CD4-positive, alpha-beta T cell treated with Interleukin-6 at 100 ng/mL for 8 hours (primary cell): ENCODE results near the gene NCAPH2.

ENCODE experiments used
- DNase-seq: peaks from one replicate; pipeline ENCODE4 v3.0.0-alpha.2; 2020; ENCODE audit warnings: mixed read lengths, low spot score

Gene NCAPH2

DNA sequence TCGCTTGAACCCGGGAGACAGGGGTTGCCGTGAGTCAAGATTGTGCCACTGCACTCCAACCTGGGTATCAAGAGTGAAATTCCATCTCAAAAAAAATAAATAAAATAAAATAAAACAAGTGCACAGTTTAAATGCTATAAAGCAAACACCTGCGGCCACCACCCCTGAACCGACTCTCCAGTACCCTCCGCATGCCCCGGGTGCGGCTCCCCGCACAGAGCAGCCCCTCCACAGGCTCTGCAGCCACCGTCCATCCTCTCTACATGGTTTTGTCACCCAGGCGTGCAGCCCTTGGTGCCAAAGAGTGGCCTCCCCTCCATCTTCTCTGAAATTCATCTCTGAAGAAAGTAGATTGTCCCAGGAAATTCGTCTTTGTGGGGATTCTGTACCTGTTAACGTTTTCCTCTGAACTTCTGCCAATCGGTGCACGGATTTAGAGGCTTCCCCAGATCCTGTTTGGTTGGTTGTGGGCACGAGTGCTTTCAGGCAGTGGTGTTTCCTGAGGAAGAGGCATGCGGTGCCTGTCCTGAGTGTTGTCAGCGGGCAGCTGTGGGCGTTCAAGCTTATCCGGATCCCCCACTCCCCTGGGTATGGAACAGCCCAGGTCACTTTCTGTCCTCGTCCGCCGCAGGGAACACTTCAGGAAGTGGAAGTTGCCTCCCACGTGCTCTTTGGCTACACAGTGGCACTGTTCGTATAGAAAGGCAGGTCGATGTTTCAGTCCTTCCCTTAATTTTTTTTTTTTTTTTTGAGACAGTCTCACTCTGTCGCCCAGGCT lies 17.3 kb upstream of the NCAPH2 start:
- DNase-seq = no peak

DNA sequence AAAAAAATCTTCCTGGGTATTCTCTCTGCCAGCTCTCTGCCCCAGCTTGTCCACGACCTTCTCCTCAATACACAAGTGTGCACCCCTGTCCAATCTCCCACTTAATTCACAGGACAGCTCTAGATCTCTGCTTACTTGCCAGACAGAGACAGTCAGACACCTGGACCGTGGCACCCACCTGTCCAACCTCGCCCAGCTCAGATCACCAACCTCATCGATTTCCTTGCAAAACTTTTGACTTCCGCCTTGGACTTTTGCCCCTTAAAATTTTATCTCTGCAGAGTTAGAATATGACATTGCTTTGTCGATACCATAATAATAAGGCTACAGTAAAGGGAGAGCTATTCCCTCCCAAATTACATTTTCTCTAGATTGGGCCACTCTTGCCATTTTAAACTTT lies 10.9 kb upstream of the NCAPH2 start:
- no peak for DNase-seq

DNA sequence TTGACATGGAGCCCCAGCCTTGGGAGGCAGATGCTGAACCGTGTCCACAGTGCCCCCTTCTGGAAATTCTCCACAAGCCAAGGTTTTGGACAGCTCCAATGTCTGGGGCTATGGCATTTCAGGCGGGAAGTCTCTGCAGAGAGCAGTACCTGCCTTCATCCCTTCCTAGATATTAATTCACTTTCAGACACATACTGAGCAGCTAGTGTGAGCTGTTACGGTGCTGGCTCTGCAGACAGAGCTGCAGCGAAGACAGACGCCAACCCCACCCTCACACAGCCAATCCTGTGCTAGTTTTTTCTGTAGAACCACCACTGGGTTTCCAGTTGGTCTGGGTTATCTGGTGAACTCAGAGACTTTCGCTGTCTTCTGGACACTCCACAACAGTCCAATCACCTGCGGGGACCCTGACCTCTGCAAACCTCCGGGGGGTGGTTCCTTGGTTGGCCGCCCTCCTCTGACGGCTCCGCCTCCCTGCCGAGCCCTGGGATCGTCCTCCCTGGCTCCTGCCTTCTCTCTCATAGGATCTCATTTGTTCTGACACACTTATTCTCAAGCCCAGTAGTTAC lies 9.6 kb upstream of the NCAPH2 start:
- peak; percentile 76 for DNase-seq

DNA sequence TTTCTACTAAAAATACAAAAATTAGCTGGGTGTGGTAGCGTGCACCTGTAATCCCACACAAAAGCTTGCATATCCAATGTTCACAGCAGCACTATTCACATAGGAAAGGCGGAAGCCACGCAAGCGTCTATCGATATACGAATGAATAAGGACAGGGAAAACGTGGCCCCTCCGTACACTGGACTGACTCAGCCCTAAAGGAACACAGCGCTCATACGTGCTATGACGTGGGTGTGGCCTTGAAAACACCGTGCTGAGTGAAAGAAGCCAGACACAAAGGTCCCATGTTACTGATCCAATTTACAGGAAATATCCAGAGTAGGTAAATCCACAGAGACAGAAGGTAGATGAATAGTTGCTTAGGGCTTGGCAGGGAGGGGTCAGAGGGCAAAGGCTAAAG lies 7.6 kb upstream of the NCAPH2 start:
- DNase-seq = no peak

DNA sequence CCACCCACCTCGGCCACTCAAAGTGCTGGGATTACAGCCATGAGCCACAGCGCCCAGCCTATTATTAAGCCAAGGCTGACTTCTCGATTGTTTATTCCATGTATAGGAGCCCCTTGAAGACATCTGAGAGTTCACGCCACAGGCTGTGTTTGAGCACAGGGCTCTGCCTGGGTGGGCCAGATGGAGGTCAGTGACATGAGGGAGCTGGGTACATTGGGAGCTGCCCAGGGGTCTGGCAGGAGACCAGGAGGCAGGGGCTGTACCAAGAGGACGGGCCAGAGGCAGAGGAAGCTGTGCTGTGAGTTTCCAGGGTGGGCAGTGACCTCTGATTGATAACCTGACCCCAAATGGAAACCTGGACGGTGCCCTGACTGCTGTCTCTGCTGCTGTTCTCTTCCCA lies 5.9 kb upstream of the NCAPH2 start:
- no peak for DNase-seq

DNA sequence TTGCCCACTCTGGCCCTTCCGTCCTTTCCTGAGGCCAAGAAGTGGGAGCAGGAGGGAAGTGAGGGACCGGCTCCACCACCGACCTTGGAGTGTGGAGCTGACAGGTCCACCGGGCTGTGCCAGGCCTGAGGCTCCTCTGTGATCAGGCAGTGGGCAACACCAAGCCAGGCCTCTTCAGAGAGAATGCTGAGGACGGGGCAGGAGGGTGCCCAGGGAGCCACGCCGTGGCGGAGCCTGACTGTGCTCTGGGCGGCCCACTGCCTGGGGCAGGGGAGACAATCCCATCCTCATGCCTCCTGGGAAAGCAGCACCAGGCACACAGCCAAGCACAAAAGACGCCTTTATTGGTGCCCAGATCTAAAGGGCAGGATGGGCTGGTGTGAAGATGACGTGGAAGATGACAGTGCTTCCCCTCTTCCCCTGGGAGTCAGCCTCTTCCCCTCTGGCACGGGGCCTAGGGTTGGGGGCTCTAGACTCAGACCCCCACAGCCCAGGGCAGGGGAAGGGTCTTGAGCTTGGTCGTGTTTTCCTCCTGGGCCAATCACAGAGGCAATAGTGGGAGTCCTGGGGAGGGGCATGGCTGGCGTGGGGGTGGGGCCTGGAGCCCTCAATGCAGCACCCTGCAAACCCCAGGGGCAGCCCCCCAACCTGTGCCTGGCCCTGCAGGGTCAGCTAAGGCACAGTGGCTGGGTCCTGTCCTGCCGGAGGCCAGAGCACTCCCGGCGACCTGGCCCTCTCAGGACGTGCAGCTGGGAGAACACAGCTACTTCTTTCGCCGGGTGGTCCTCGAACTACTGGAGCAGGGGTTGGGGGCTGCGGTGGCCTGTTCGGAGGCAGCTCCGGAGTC lies 5.2 kb upstream of the NCAPH2 start:
- DNase-seq = no peak

DNA sequence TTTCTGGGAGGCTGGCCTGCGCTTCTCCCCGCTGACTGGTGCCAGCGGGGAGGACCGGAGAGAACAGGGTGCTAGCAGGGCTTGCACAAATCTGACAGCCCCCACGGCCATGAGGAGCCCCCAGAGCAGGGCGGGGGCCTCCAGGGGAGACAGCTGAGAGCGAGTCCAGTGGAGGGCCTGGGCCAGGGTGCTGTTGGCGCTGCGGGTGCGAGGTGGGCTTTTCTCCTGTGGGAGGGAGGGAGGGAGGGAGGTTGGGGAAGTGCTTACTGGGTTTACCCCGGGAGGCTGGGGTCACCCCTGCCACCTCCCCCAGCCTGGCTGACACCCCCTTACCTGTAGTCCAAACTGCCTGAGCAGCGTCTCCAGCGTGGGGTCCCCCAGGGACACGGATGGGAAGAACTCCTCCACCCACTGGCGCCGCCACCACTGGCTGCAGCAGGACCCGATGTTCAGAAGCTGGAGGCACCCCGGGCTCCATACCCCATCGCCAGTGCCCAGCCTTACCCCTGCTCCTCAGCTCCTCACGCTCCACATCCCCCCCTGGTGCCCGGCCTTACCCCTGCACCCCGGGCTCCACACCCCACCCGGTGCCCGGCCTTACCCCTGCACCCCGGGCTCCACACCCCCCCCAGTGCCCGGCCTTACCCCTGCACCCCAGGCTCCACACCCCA lies 4.4 kb upstream of the NCAPH2 start:
- no peak for DNase-seq

DNA sequence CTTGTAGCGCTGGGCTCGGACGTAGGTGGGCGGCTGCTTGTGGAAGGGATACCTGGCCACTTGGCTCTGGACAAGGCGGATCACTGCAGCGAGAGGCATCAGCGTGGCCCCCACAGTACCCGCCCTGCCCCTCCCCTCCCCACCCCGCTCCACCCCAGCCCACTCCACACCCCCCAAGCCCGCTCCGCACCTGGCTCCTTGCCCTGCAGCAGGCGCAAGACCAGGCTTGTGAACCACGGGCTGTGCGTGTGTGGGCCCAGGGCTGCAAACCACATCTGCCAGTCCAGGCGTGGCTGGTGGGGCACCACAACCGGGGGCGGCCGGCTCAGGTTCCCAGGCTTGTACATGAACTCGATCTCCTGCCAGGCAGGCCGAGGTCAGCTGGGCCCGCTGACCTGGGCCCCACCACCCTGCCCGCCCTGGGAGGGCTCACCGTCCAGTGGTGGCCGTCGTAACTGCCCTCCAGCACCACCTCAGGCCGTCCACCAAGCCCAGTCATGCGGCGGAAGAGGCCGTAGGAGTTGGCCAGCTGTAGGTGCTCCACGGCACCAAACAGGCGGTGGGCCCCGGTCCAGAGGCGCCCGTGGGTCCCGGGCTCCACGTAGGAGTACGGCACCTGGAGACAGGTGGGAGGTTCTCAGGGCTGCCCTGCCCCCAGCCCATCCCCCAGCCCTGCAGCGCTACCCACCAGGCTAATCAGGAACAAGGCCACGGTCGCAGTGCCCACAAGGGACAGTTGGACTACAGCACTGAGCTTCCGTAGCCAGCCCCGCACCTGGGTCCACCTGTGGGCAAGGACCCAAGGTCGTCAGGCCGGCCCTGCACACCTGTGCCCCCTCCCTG lies 3.4 kb upstream of the NCAPH2 start:
- no peak for DNase-seq

DNA sequence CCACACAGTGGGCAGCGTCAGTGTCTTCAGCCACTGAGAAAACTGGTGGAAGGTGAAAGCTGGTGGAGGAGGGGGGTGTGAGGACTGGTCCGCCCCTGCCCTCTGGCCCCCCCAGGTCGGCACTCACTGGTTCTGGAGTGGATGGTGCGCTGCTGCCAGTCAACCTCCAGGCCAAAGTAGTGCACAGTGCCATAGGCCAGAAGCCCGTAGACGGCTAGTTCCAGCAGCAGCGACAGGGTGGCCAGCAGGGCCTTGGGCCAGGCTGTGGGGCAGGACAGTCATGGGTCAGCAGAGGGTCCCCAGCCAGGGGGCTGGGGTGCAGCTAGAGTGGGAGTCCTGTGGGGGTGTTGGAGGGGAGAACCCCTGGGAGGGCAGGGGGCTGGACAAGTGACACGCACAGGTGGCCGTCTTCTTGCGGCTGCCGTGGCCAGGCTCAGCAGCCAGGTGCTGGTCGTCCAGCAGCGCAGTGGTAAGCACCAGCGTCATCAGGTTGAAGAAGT lies 2.7 kb upstream of the NCAPH2 start:
- no peak for DNase-seq

DNA sequence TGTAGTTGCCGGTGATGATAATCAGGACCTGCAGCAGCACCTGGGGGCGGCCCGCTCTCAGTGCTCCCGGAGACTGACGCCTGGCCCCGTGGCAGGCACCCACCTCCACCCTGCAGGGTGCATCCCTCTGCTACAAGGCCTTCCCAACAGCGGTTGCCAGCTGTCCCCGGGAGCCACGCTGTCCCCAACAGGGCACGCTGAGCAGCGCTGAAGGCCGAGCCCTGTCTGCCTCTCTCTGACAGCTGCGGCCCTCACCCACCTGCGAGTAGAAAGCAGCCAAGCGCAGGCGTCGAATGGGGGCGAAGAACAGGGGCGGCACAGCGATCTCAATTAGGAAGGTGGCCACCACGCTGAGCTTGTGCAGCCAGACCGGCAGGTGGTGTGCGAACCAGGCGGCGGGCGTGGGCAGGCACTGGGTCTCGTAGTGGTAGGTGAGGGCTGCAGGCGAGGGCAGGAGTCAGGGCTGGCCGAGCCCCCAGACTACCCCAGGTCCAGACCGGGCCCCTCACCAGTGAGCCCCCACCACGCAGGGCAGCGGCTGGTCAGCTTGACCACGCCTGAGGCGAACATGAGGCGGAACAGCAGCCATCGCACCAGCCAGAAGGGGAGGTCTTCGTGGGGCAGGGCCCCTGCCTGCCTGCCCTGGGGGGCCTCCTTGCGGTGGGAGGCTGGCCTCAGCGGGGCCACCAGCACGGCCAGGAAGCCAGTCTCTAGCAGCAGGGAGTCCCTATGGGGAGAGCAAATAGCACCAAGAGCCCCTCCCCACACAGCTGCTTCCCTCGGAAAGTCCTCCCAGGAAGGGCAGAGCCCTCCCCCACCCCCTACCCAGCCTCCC lies 2.0 kb upstream of the NCAPH2 start:
- no peak for DNase-seq

DNA sequence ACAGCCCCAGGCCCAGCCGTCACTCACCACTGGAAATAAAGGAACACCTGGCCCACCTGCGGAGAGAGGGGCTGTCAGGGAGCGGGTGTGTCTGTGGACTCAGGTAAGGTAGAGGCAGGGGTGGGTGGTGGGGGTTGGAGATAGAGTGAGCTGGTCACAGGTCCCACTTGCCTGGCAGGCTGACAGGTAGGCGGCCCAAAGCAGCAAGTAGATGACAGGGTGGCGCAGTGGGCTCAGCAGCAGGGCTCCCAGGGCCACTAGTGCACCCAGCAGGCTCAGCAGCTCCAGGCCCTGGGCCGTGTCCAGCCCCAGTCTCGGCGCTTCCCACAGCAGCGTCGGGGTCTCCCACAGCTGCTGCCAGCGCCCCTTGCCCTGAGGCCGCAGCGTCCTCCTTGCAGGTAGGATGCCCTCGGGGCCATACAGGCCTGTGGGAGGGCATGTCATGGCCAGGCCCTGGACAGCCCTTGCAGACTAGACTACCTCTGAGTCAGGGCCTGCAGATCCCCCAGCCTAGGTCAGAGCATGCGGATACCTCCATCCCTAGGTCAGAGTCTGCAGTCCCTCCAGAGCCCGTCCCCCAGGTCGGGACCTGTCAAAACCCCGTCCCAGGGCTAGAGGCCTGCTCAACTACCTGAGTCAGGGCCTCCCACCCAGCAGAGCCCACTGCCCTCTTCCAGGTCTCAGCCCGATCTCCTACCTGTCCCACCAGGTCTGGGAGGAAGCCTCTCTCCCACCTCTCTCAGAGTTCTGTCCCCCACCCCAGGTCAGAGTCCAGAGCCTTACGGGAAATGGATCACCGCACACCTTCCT lies 1.2 kb upstream of the NCAPH2 start:
- no peak for DNase-seq

DNA sequence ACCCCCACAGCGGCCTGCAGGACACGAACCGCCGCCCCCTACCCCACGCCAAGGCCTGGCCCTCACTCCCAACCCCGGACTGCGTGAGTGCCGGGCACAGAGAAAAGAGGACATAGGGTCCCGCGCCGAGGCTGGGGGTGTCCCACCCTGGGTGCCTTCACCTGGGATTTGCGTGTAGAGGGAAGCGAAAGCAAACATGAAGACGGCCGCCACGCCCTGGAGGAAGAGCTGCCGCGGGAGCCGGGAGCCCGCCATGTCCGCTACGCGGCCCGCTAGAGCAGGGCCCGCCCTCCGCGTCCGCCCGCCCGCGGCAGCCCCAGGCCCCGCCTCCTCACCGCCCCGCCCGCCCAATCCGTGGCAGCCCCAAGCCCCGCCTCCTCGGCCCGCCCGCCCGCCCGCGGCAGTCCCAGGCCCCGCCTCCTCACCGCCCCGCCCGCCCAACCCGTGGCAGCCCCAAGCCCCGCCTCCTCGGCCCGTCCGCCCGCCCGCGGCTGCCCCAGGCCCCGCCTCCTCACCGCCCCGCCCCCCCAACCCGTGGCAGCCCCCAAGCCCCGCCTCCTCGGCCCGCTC lies 518 bp upstream of the NCAPH2 start, which contains the start of gene LMF2:
TSS of gene LMF2 (minus strand) at position 282 of the 570 bp plus-strand sequence. CDS start at position 255, 27 bp downstream.
- DNase-seq = no peak

DNA sequence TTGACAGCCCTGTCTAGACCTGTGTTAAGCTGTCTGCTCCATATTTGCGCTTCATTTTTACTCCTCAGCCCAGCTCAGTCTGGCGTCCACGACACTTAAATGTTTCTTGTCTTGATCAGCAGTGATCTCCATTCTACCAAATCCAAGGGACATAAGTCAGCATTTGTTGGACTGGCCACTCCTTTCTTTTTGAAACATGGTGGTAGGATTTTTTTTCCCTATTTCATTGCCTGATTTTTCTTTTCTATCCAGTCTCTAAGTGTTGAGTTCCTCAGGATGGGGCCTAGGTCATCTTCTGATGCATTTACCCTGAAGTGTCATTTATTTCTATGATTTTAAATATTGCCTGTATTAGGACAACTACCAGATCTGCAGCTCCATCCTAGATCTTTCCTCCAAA lies 873 bp downstream of the NCAPH2 start:
- no peak for DNase-seq

DNA sequence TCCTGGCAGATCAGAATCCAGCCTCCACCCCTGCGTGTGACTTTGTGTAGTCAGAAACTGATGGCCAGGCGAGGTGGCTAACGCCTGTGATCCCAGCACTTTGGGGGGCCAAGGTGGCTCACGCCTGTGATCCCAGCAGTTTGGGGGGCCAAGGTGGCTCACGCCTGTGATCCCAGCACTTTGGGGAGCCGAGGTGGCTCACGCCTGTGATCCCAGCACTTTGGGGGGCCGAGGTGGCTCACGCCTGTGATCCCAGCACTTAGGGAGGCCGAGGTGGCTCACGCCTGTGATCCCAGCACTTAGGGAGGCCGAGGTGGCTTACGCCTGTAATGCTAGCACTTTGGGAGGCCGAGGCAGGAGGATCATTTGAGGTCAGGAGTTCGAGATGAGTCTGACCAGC lies 5.2 kb downstream of the NCAPH2 start:
- DNase-seq = no peak

DNA sequence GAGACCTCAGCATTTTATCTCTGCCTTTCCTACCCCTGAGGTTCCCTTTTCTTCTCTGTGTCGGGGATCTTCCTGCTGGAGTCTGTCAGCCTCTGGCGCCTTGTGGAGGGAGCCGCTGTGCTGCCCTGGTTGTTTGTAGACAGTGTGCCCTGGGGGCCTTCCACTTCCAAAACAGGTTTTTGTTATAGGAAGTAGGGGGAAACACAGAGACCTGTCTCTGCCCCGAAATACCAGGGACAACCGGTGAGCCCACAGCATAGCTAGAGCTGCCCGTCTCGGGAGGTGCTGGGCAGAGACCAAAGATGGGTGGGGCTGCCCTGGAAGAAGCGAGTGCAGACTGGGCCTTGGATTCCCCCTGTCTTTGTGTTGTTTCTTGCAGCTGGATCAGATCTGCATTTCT lies 8.0 kb downstream of the NCAPH2 start:
- no peak for DNase-seq

DNA sequence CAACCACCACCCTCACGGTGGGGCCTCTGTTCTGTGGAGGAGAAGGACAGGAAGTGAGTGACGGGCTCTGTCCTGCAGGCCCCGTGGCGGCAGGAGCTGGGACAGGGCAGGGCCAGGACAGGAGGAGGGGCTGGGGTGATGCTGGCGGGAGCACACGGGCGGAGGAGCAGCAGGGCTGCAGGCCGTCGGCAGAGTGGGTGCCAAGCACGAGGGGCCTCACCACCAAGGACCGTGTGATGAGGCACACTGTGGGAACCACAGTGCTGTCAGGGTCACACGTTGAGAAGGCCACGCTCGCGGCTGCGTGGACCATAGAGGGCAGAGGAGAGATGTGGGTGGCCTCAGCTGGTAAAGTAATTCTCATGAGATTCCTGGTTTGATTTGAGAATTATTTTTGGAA lies 8.9 kb downstream of the NCAPH2 start:
- DNase-seq = no peak

DNA sequence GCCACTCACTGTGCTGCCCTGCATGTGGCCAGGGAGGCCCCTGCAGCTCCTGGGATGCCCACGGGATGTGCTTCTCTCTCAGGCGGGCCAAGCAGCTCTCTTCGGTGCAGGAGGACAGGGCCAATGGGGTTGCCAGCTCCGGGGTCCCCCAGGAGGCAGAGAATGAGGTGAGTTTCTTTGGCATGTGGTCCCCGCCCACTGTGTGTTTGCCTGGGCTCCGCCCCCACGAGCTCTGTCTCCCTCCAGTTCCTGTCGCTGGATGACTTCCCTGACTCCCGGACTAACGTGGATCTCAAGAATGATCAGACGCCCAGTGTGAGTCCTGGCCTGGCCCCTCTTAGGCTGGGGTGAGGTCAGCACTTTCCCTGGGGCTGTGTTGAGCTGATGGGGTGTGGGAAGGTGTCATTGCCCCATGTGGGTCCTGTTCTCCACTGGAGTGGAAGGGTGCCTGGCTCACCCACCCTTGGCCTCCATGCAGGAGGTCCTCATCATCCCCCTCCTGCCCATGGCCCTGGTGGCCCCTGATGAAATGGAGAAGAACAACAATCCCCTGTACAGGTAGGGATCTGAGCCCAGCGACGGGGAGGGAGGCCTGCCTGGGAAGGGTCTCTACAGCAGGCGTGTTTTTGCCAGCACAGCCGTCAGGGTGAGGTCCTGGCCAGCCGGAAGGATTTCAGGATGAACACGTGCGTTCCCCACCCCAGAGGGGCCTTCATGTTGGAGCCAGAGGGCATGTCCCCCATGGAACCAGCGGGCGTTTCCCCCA lies 9.7 kb downstream of the NCAPH2 start:
- no peak for DNase-seq

DNA sequence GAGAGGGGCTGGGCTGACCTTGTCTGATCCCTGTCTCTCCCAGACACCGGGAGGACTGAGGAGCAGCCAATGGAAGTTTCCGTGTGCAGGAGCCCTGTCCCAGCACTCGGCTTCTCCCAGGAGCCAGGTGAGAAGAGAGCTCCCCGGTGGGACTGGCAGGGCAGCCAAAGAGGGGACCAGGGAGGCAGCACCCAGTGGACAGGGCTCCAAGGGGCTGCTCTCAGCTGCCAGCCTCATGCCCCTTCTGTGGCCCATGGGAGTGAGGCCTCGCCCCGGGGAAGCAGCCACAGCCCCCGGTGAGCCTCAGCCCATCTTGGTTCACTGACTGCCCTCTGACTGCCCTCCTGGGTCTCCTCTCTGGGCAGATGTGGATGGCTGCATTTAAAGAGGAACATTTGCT lies 10.6 kb downstream of the NCAPH2 start:
- DNase-seq = no peak
